M059J (cell line): ENCODE results near the gene GGT5. TPM values are rescaled to one million over a fixed set of nuclear protein-coding genes. Genes with fewer than 3 reads are reported as not detected.
"Not testable (repeated sequence)": the region's sequence is repeated elsewhere in the genome, so short reads cannot be mapped to it uniquely, and the experiment has no call there.

ENCODE experiments used
- DNase-seq: peaks from one replicate; pipeline ENCODE4 v3.0.0-alpha.2; 2012; ENCODE audit warnings: low read depth
- total RNA-seq: library from RNA; depleted of rRNA; stranded (reverse); fragments of >200 nt; shearing (Covaris generic); gene quantifications from 2 replicates; pipeline ENCODE4 v1.2.3, GENCODE V29; 2014

The GGT5 gene
- total RNA-seq, 1 experiment from 2014 or later, result not detected

DNA sequence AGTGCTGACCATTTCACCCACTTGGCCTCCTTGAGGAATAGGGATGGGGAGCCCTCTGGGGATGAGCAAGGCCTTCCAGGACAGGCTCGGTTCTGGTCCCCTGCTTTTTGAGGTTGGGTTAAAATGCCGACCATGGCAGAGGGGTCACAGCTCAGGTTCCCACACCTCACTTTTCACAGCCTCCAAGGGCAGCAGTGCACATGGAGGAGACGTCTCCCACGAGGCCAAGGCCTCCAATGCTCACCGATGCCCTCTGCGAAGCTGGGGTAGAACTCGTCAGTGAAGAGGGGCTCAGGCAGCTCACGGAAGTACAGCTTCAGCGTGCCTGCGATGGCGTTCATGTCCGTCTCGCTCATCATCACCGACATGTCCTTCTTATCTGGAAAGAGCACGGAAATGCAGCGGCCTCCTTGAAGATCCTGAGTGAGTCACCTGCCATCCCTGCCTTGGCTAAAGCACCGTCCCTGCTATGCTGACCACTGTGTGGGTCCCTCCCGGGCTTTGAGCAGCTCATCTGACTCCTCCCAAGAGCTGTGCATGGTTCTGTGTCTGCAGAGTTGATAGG, 17.4 kb upstream of the GGT5 start:
- DNase-seq, result not testable (repeated sequence)

DNA sequence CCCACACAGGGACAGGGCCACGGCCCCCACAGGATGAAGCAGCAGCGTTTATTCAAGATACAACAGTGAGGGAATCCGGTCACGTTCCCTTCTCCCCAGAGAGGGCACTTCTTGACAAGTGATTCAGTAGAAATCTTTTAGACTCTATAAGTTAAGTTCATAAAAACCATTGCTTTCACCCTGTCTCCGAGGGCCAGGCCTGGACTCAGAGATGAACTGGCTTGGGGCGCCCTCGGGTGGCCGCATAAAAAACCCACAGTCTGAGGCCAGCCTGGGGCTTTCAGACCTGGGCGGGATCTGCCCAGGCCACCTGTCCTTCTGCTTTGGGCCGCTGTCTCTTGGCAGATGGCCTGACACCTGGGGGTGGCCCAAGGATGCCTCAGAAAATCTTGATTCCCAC, 14.6 kb upstream of the GGT5 start:
- DNase-seq, result peak; percentile 68

DNA sequence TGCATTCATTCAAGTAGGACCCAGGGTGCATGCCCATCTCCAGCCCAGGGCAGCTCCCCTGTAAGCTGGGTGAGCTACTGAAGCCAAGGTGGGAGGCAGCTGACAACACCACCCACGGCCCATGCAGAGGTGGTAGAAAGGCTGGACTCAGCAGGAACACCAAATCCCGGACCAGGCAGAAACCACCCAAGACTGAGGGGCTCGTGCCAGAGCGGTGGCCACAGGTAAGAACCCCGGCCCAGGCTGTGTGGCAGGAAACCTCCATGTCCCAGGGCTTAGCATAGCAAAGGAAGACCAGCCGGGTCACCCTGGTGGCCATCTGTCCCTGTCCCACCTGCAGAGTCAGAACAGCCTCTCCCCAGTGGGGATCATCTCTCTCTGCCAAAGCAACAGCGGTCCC, 11.9 kb upstream of the GGT5 start:
- DNase-seq, result not testable (repeated sequence)

DNA sequence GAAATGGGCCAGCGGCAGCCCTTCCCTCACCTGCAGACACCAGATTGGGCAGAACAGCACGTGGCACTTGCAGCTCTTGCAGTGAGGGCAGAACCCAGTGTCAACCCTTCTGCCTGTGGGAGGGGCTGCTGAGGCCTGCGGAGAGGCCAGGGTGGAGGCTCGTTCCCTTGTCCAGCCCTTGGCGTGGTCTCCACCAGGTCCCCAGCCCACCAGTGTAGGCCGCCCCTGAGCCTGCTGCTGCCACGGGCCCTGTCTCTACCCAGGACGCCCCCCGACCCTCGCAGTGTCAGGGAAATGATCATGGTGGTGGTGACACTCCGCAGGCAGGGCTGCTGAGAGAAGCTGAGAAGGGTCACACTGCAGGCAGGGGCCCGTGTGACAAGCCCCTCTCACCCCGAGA, 11.3 kb upstream of the GGT5 start:
- not testable (repeated sequence) for DNase-seq

DNA sequence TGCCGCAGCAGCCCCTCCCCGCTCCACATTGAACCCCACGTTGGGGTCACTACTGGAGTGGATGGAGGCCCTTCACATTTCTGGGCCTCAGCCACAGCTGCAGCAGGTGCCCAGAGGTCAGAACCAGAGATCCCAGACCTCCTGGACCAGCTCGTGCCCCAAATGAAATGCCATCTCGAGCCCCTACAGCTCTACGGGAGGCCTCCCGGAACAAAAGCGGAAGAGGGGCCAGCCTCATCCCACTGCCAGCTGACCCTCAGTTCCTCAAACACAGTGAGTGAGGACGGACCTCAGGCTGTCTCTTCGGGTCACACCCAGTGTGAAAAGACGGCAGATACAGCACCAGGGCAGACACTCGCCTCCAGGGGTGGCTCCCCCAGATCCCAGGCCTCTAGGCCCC, 8.2 kb upstream of the GGT5 start:
- not testable (repeated sequence) for DNase-seq

DNA sequence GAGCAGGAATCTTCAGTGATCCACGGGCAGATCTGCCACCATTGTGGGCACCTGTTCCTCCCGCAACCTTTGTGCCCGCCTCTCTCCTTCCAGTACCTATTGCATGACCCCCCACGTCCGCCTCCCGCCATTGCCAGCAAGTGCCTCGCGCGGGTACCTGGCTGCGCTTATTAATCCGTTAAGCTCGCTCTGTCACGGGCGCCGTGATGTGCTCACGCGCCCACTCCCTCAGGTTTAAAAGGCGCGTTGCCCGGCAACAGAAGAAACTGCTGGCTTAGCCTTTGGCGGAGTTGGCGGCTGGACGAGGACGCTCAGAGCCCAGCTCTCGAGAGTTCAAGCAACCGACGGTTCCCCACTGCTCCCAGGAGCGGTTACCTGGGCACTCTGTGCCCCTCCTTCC, 6.4 kb upstream of the GGT5 start:
- not testable (repeated sequence) for DNase-seq

DNA sequence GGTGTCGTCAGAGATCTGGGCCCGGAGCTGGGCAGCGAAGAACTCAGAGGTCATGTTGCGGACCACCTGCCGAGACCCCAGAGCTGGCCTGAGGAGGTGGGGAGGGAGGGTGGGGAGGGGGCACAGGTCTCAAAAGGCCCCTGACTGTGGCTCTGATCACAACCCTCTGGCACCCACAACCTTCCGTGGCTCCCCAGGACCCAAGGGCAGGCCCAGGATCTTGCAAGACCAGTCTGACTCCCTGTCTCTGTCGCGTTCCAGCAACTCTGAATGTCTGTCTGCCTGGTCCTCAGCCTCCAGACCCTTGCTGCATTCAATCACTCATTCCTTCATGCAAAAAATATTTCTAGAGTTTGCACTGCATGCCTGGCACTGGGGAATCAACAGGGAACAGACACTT, 4.5 kb upstream of the GGT5 start:
- not testable (repeated sequence) for DNase-seq

DNA sequence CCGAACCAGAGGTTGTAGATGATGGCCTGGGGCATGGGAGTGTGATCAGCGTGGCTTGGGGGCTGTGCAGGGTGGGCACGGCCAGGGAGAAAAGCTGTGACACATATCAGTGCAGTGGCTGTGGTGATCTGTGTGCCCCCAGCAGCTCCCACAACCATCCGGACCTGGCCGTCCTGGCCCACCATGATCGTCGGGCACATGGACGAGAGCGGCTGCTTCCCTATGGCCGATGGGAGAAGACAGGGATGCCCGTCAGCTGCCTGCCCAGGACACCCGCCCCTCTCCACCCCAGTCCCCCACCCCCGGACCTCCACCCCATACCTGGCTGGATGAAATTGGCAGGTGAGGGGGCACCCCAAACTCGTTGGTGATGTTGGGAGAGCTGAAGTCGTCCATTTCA, 3.7 kb upstream of the GGT5 start:
- not testable (repeated sequence) for DNase-seq

DNA sequence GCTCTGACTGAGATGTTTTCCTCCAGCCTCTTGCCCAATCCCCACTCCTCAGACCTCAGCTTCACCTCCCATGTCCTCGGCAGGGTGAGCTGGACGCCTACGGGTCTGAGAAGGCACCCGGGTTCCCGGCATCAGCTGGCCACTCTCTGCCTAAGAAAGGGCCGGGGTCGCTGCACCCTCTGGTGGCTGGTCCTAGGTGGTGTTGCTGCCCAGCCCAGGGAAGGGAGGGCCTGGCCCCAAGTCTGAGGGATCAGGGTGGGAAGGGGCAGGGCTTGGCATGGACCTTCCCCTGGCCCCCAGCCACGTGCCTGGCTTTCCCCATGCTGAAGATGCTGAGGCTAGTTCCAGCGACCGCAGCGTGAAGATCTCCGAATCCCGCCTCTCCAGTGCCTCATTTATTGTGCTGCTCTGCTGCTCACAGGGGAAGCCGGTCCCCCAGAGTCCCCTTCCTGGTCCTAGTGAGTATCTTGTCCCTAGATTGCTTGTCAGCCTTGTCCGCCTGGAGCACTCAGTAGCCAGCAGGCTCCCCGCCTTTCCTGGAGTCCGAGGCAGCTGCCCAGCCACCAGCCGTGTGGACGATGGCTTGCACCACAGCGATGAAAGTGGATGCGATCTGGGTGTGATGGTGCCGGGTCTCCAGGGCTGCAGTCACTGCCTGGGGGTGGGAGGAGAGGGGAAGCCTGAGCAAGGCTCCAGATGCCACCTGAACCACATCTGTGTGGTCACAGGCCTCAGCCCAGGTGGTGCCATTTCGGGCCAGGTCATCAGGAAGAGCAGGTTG, 2.9 kb upstream of the GGT5 start:
- peak; percentile 84 for DNase-seq

DNA sequence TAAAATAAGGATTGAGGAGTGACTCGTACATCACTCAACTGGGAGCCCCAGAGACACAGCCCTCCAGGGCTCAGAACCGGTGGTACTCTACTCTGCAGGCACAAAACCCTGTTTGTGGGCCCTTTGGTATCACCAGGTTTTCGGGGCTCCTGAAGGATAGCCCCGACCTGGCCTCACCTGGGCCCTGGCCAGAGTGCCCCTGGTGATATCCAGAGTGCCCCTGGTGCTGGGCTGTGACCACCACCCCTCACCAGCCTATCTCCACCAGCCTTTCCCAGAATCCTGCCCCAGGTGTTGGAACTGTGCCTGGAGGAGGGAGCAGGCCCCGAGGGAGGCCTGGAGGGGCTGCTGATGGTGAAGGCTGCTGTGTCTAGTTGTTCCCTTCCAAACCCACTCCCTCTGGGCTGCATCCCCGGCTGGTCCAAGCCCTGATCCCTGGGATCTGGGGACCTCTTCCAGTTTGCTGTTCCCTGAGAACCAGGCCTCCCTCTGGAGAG, 2.2 kb upstream of the GGT5 start:
- no peak for DNase-seq

DNA sequence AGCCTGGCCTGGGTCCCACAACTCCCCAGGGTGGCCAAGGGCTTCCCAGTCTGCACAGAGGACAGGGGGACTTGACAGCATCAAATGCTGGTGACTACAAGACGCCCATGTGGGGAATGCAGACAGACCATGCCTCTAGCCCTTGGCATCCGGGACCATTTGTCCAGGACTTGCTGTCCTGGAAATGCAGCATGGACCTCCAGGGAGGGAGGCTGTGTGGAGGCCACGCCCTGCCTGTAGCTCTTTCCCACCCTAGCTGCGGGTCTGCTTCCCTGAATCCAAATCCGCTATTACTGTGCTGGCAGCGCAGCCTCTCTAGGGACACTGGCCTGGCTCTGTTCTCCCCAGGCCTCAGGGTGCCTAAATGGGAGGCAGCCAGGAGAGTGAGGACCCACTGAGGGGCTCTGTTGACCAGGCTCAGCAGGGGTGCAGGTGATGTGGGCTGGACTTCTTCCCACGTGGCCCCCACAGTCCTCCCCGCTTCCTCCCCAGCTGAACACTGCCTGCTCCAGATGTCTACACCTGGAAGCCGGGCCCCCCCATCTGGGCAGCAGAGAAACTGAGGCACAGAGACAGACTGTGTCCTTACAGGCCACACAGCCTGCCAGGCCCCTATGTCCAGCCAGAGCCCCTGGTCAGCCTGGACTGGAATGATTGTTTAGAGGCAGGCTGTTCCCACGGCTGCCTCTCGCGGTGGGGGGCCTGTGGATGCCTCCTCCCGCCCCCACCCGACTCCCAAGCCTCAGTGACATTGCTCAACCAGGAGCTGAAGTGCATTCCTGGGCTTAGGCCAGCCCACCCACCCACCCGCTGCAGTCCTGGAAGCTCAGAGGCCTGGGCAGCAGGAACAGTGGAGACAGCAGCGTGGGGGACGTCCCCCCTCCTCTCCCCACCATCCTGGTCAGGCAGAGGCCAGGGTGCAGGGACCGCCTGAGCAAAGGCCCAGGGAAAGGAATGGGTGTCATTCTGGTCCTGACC, 991 bp upstream of the GGT5 start:
- not testable (repeated sequence) for DNase-seq

DNA sequence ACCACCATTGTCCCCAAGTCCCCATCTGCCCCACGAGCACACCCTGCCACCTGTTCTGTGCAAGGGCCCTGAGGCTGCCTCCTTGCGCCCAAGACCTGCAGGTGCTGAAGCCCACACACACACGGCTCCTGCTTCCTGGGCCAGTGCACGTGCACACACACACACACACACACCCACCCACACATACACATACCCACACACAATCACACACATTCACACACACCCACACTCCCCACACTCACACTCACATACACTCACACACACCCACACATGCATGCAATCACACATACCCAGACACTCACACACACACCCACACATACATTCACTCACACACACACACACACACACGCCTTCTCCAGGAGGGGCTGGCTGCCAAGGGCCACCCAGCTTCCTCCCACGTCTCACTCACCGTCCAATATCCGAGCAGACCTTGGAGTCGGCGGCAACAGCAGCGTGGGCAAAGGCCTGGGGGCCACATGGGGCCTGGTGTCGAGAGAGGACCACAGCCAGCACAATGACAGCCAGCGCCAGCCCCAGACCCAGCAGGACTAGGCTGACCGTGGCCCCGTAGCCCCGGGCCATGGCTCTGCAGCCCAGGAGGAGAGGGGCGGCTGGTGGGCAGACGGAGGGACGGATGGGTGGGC, 616 bp downstream of the GGT5 start:
- DNase-seq, result no peak

DNA sequence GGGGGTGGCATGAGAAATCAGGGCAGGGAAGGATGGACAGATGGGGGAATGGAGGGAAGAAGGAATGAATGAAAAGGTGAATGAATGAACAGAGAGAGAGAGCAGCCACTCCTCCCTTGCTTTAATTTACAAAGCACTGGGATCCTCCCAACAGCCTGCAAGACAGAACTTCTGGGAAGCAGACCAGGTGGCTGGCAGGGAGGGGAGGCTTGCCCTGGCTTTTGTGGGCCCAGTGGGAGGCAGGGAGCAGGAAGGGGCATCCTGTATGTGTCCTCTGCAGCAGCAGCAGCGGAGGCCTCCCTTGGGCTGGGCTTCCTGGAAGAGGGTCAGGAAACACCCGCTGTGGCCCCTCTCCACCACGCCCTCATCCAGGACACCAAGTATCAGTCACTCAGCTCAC, 1.5 kb downstream of the GGT5 start:
- not testable (repeated sequence) for DNase-seq

DNA sequence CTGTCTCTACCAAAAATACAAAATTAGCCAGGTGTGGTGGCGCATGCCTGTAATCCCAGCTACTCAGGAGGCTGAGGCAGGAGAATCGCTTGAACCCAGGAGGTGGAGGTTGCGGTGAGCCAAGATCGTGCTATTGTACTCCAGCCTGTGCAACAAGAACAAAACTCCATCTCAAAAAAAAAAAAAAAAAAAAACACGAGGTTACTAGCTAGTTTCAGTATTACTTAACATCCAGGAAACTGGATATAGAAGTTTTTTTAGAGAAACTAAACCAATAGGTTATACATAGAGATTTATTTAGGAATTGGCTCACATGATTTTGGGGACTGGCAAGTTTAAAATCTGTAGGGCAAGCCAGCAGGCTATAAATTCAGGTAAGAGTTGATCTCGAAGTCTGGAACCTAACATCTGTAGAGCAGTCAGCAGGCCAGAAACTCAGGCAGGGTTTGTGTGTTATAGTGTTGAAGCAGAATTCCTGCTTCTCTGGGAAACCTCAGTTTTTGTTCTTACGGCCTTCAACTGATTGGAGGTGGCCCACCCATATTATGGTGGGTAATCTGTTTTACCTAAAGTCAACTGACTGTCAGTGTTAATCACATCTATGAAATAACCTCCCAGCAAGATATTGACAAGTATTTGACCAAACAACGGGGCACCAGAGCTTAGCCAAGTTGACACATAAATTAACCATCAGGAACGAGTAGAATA, 3.7 kb downstream of the GGT5 start:
- not testable (repeated sequence) for DNase-seq

DNA sequence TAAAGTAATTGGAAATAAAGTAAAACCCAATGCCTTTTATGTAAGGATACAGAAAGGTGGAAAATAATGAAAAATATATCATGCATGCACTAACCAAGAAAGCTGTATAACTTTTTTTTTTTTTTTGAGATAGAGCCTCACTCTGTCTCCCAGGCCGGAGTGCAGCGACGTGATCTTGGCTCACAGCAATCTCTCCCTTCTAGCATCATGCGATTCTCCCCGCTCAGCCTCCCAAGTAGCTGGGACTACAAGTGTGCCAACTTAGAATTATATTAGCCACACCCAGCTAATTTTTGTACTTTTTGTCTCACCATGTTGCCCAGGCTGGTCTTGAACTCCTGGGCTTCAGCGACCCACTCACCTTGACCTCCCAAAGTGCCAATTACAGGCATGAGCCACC, 4.5 kb downstream of the GGT5 start:
- no peak for DNase-seq

DNA sequence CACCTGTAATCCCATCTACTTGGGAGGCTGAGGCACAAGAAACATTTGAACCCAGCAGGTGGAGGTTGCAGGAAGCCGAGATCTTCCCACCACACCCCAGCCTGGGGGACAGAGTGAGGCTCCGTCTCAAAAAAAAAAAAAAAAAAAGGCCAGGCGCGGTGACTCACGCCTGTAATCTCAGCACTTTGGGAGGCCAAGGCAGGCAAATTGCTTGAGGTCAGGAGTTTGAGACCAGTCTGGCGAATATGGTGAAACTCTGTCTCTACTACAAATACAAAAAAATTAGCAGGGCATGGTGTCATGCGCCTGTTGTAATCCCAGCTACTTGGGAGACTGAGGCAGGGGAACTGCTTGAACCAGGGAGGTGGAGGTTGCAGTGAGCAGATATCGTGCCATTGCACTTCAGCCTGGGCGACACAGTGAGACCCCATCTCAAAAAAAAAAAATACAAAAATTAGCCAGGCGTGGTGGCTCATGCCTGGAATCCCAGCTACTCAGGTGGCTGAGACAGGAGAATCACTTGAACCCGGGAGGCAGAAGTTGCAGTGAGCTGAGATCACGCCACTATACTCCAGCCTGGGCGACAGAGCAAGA, 6.7 kb downstream of the GGT5 start:
- DNase-seq, result peak; percentile 15

DNA sequence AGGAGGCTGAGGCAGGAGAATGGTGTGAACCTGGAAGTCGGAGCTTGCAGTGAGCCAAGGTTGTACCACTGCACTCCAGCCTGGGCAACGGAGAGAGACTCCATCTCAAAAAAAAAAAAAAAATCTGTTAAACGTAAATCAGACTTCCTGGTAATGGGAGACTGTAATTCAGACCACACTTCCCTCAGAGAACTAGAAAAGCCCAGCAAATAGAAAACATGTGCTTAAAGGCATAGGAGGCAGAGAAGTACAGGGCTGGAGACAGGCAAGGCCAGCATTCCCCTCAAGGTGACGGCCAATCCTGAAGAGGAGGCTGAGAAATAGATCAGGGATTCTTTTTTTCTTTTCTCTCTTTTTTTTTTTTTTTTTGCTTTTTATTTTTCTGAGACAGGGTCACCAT, 8.2 kb downstream of the GGT5 start:
- no peak for DNase-seq

DNA sequence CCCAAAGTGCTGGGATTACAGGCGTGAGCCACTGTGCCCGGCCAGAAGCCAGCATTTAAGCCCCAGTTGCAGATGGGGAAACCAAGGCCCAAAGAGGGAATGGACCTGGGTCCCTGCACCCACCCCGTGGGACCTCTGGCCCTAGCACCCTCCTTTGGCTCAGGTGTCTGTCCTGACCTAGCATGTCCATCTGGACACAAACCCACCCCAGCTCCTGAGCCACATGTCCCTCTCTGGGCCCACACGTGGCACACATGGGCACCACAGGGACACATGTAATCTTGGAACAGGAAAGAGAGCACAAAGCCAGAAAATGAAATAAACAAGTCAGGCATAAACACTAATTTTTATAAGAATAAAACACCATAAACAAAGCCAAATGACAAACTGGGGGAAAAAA, 9.6 kb downstream of the GGT5 start:
- no peak for DNase-seq

DNA sequence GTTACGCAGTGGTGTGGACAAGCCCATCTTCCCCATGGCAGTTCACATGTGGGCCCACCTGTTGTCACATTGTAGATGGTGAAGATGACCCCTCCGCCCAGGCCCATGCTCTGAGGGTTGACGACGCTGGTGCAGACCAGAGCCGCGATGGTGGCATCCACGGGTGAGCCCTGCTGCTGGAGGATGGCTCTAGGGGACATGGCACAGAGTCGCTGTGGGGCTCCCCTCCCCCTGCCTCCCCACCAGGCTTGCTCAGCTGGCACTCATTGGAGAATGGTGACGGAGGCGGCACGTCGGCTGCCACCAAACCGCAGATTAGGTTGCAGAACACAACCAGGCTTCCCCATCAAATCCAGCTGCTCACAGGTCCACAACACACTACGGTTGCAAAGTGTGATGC, 11.1 kb downstream of the GGT5 start:
- DNase-seq, result no peak

DNA sequence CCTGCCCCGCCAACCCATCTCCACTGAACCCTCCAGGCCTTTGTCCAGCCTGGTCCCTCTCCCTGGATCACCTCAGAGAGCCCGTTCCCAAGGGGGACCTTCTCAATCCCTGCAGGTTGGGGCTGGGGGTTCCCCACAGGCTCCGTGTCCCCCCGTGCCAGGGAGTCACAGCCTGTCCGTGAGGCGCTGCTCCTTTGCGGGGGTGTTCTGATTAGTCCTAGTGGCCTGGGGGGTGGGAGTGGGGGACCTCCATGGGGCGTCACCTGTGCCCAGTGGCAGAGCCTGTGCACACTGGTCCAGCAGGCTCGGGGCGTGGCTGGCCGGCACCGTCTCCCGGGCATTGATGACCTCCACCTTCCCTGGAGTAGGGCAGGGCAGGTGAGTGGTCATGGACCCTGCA, 11.6 kb downstream of the GGT5 start:
- DNase-seq, result no peak

DNA sequence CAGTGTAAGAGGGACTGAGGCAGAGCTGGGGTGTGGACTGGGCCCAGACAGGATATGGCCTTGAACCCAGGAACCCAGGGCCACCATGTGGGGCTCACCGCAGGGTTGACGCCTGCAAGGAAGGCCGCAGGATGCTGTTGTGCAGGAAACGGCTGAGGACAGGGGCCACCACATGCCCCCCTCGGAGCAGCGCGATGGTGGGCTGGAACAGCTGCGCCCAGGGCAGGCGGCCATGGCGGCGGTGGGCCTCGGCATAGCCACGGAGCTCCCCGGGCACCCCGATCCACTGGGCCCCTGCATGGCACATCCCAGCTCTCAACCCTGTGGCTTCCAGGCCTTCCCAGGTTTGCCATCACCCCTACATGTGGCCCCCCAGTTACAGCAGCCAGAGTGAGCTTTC, 12.2 kb downstream of the GGT5 start:
- DNase-seq, result no peak
